ENCODE results near the gene MAP4K2. TPM values are rescaled to one million over a fixed set of nuclear protein-coding genes. Genes with fewer than 3 reads are reported as not detected.

MAP4K2 gene
- total RNA-seq, 1 experiment from 2014 or later, result 7.3 TPM

GRCh38 chr11:64839335-64839734 lies 36.3 kb upstream of the MAP4K2 start:
- no peak for DNase-seq (ENCODE audit: extremely low read depth, low read depth)

- no peak for DNase-seq (ENCODE audit: extremely low read depth, low read depth)
Observed at GRCh38 chr11:64838600-64839334, 35.8 kb upstream of the MAP4K2 start.

- DNase-seq (ENCODE audit: extremely low read depth, low read depth), result no peak
Observed at GRCh38 chr11:64837887-64838351, 34.9 kb upstream of the MAP4K2 start.

GRCh38 chr11:64836448-64837072 lies 33.5 kb upstream of the MAP4K2 start:
- DNase-seq (ENCODE audit: extremely low read depth, low read depth), result no peak

- no peak for DNase-seq (ENCODE audit: extremely low read depth, low read depth)
Observed at GRCh38 chr11:64835616-64836447, 32.8 kb upstream of the MAP4K2 start.

- no peak for DNase-seq (ENCODE audit: extremely low read depth, low read depth)
Observed at GRCh38 chr11:64834723-64835615, 32.0 kb upstream of the MAP4K2 start.

- no peak for DNase-seq (ENCODE audit: extremely low read depth, low read depth)
Observed at GRCh38 chr11:64834031-64834722, 31.2 kb upstream of the MAP4K2 start.

GRCh38 chr11:64833509-64833908 lies 30.5 kb upstream of the MAP4K2 start:
- no peak for DNase-seq (ENCODE audit: extremely low read depth, low read depth)

- DNase-seq (ENCODE audit: extremely low read depth, low read depth), result no peak
Observed at GRCh38 chr11:64833198-64833502, 30.1 kb upstream of the MAP4K2 start.

- no peak for DNase-seq (ENCODE audit: extremely low read depth, low read depth)
Observed at GRCh38 chr11:64832467-64833197, 29.6 kb upstream of the MAP4K2 start.

- DNase-seq (ENCODE audit: extremely low read depth, low read depth), result no peak
Observed at GRCh38 chr11:64831411-64831891, 28.4 kb upstream of the MAP4K2 start.

- no peak for DNase-seq (ENCODE audit: extremely low read depth, low read depth)
Observed at GRCh38 chr11:64829536-64830251, 26.7 kb upstream of the MAP4K2 start.

- no peak for DNase-seq (ENCODE audit: extremely low read depth, low read depth)
Observed at GRCh38 chr11:64827451-64827839, 24.4 kb upstream of the MAP4K2 start.

GRCh38 chr11:64826578-64827450 lies 23.8 kb upstream of the MAP4K2 start:
- DNase-seq (ENCODE audit: extremely low read depth, low read depth), result no peak

GRCh38 chr11:64826062-64826461 lies 23.0 kb upstream of the MAP4K2 start:
- DNase-seq (ENCODE audit: extremely low read depth, low read depth), result no peak

- no peak for DNase-seq (ENCODE audit: extremely low read depth, low read depth)
Observed at GRCh38 chr11:64823568-64824119, 20.6 kb upstream of the MAP4K2 start.

- DNase-seq (ENCODE audit: extremely low read depth, low read depth), result no peak
Observed at GRCh38 chr11:64817476-64817875, 14.5 kb upstream of the MAP4K2 start.

Data from NCI-H460 (cell line).